Measurements from ENCODE around the gene PJA1. TPM values are rescaled to one million over a fixed set of nuclear protein-coding genes. Genes with fewer than 3 reads are reported as not detected.

The PJA1 gene
- total RNA-seq, 3 donors from 2014 or later, result 20.0 to 50.1 (median 25.6) TPM

DNA sequence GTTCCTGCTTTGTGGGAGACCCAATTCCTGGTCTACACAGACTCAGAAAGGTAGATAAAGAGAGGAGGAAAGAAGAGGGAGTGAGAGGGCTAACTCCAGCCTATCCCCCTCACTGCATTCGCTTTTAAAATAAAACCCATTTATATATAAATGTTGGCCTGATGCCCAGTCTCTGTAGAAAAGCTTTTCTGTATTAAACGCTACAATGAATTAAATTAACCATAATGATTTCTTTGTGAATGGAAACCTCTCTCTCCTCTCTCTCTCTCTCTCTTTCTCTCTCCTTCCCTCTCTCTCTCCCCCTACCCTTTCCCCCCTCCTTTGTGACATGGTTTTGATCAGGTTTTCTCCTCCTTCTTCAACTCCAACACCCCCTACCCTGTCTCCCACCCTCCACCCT is 34.8 kb downstream of the PJA1 start:
- Histone ChIP-seq H3K27me3 (peaks cover 0 to 89% of the 10 kb centered on the region in 2 donors), H3K4me3 (no peak overlapping the region), H3K9me3 (no peaks in the 10 kb centered on the region), H3K4me1 (no peaks in the 10 kb centered on the region), H3K36me3 (no peaks in the 10 kb centered on the region), H3K27ac (no peak overlapping the region)
- TF ChIP-seq, protein P1, sequence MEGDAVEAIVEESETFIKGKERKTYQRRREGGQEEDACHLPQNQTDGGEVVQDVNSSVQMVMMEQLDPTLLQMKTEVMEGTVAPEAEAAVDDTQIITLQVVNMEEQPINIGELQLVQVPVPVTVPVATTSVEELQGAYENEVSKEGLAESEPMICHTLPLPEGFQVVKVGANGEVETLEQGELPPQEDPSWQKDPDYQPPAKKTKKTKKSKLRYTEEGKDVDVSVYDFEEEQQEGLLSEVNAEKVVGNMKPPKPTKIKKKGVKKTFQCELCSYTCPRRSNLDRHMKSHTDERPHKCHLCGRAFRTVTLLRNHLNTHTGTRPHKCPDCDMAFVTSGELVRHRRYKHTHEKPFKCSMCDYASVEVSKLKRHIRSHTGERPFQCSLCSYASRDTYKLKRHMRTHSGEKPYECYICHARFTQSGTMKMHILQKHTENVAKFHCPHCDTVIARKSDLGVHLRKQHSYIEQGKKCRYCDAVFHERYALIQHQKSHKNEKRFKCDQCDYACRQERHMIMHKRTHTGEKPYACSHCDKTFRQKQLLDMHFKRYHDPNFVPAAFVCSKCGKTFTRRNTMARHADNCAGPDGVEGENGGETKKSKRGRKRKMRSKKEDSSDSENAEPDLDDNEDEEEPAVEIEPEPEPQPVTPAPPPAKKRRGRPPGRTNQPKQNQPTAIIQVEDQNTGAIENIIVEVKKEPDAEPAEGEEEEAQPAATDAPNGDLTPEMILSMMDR (IDR thresholded peaks at IDR 0.05), result no peak
- TF ChIP-seq POLR2AphosphoS5 (IDR thresholded peaks at IDR 0.05) (no peak), POLR2A (IDR thresholded peaks at IDR 0.05) (no peak)
- intact Hi-C loops (cut with DNase I; ENCODE audit: low total_unique reads), result no loop called here
- DNase-seq (ENCODE audit: low spot score in 2 of 2), result no peak

DNA sequence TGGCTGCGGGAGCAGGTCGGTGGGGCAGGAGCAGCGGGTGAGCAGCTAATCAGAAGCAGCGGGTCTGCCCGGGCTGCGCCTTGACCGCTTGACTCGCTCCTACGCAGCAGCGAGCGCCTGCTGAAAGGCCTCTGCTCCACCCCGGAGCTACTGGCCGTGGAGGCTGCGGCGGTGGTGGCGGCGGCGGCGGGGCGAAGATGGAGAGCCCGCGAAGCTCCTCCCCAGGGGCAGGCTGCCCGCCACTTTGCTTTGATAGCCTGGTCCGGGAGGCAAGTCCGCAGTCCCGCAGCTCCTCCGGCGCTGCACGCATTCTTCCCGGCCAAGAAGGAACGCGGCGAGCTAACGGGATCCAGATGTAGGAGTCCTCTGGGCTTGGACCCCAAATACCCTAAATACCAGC is 36.7 kb downstream of the PJA1 start:
- Histone ChIP-seq H3K27me3 (peaks cover 0 to 82% of the 10 kb centered on the region in 2 donors), H3K27ac (peak overlapping the region in 1 of 2 donors; percentile 38), H3K4me3 (peak overlapping the region; percentile 13 to 50 (median 21)), H3K36me3 (no peaks in the 10 kb centered on the region), H3K4me1 (no peaks in the 10 kb centered on the region), H3K9me3 (no peaks in the 10 kb centered on the region)
- no peak for TF ChIP-seq POLR2A (IDR thresholded peaks at IDR 0.05)
- TF ChIP-seq POLR2AphosphoS5 (IDR thresholded peaks at IDR 0.05), result no peak
- intact Hi-C loops (cut with DNase I; ENCODE audit: low total_unique reads), result no loop called here
- DNase-seq (ENCODE audit: low spot score in 2 of 2), result no peak

DNA sequence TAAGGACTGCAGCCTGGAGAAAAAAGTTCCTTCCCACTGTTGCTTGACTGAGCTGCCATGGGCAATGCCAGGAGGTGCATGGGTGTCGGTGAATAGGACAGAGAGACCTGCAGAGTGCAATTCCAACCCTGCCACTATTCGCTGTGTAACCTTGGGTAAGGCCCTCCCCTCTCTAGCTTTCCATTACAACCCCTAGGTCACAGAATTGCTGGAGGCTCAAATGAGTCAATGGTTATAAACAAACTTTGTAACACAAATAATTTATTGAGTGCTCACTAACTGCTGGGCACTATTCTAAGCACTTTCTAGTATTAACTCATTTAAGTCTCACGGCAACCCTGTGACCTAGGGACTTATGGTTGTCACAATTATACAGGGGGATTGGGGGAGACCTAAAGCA is 37.8 kb downstream of the PJA1 start:
- H3K4me1 ChIP-seq, result no peaks in the 10 kb centered on the region
- no peak for TF ChIP-seq POLR2AphosphoS5 (IDR thresholded peaks at IDR 0.05)
- TF ChIP-seq, protein P1 (IDR thresholded peaks at IDR 0.05), result no peak
- TF ChIP-seq POLR2A (IDR thresholded peaks at IDR 0.05), result no peak
- peaks cover 0 to 82% of the 10 kb centered on the region in 2 donors for H3K27me3 ChIP-seq
- intact Hi-C loops (cut with DNase I; ENCODE audit: low total_unique reads), result no loop called here
- no peak for DNase-seq (ENCODE audit: low spot score in 2 of 2)
- no peaks in the 10 kb centered on the region for H3K36me3 ChIP-seq
- H3K9me3 ChIP-seq, result no peaks in the 10 kb centered on the region
- no peak overlapping the region for H3K4me3 ChIP-seq
- H3K27ac ChIP-seq, result no peak overlapping the region

DNA sequence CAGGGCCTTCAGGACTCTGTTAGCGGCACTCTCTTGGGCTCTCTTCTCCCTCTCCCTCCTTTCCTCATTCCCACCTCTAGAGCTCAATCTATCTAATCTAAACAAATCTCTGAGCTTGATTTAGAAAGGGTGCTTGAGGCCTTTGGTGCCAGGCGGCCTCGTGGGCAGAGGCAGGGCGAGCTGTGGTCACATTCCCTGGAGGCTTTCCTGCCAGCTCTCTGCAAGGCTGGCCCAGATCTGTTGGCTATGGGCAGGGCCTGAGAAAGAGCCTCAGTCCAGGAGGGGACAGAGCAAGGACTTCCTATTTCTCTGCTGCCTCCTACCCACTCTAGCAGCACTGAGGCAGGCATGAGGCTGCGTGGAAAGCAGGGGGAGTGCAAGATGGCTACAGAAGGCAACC is 38.6 kb downstream of the PJA1 start:
- no peaks in the 10 kb centered on the region for H3K9me3 ChIP-seq
- intact Hi-C loops (cut with DNase I; ENCODE audit: low total_unique reads), result no loop called here
- H3K27ac ChIP-seq, result no peak overlapping the region
- no peak overlapping the region for H3K4me3 ChIP-seq
- TF ChIP-seq POLR2AphosphoS5 (IDR thresholded peaks at IDR 0.05), result no peak
- TF ChIP-seq, protein P1 (IDR thresholded peaks at IDR 0.05), result no peak
- TF ChIP-seq POLR2A (IDR thresholded peaks at IDR 0.05), result no peak
- no peaks in the 10 kb centered on the region for H3K4me1 ChIP-seq
- no peak for DNase-seq (ENCODE audit: low spot score in 2 of 2)
- no peaks in the 10 kb centered on the region for H3K36me3 ChIP-seq
- peaks cover 0 to 82% of the 10 kb centered on the region in 2 donors for H3K27me3 ChIP-seq

DNA sequence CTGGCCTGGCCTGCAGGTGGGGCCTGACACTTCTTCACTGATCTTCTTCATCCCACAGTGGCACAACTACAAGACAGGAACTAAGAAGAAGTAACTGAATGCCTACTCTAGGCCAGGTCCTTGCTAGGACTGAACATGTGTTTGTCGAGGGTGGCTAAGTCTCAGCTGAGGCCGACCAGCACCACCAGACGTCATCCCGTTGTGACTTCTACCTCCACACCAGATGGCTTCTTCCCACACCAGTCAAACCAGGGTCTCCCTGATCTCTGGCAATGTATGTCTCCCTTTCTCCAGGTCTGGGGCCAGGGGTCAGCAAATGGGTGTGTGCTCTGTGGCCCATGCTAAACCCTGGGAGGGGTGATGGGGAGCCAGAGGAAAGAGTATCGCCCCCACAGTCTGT is 40.2 kb downstream of the PJA1 start:
- DNase-seq (ENCODE audit: low spot score in 2 of 2), result no peak
- Histone ChIP-seq H3K9me3 (no peaks in the 10 kb centered on the region), H3K4me3 (no peak overlapping the region), H3K4me1 (no peaks in the 10 kb centered on the region), H3K27ac (no peak overlapping the region), H3K36me3 (no peaks in the 10 kb centered on the region), H3K27me3 (peaks cover 0 to 77% of the 10 kb centered on the region in 2 donors)
- intact Hi-C loops (cut with DNase I; ENCODE audit: low total_unique reads), result no loop called here
- TF ChIP-seq POLR2AphosphoS5 (IDR thresholded peaks at IDR 0.05), result no peak
- TF ChIP-seq, protein P1 (IDR thresholded peaks at IDR 0.05), result no peak

DNA sequence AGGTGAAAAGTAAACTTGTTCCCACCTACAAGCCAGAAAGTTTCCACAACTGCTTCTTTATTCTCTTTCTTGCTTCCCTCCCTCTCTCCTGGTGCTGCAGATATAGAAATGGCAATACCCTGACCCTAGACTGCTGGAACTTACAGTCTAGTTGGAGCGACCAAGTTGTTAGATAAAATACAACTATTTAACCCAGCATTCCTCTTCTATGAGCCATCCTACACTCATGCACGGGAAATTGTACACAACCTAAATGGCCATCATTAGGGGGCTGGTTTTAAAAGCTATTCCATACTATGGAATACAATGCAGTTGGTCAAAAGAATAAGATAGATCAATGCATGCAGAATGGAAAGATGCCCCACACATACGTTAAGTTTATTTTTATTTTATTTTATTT is 41.1 kb downstream of the PJA1 start:
- H3K9me3 ChIP-seq, result no peaks in the 10 kb centered on the region
- H3K36me3 ChIP-seq, result no peaks in the 10 kb centered on the region
- no peak overlapping the region for H3K4me3 ChIP-seq
- TF ChIP-seq POLR2A (IDR thresholded peaks at IDR 0.05) (no peak), POLR2AphosphoS5 (IDR thresholded peaks at IDR 0.05) (no peak)
- TF ChIP-seq, protein P1 (IDR thresholded peaks at IDR 0.05), result no peak
- peak overlapping the region in 1 of 2 donors; percentile 9 for H3K27ac ChIP-seq
- no peaks in the 10 kb centered on the region for H3K4me1 ChIP-seq
- intact Hi-C loops (cut with DNase I; ENCODE audit: low total_unique reads), result no loop called here
- DNase-seq (ENCODE audit: low spot score in 2 of 2), result no peak
- peaks cover 0 to 74% of the 10 kb centered on the region in 2 donors for H3K27me3 ChIP-seq
